Fibroblast of lung (primary cell): Measurements from ENCODE around the gene VWA8. TPM values are rescaled to one million over a fixed set of nuclear protein-coding genes. Genes with fewer than 3 reads are reported as not detected.

Experiments
- DNase-seq, 2 donors: peaks; one replicate each; pipeline versions ENCODE4 v3.0.0 to v3.0.0-alpha.2; 2010; ENCODE audit warnings: low read depth in 2 of 2
- H2AFZ ChIP-seq: 2 replicates; pipeline ENCODE4 v1.5.1; 2012; ENCODE audit warnings: low read length, control low read depth, inconsistent platforms
- H3K27ac ChIP-seq: 2 replicates; pipeline ENCODE4 v1.5.1; 2011; ENCODE audit warnings: low read length, control low read depth; ENCODE audit not compliant: insufficient read depth
- H3K27me3 ChIP-seq: 2 replicates; pipeline ENCODE4 v1.5.1; 2011; ENCODE audit warnings: mild to moderate bottlenecking, low read length; ENCODE audit not compliant: control insufficient read depth, insufficient read depth
- H3K36me3 ChIP-seq: 2 replicates; pipeline ENCODE4 v1.5.1; 2011; ENCODE audit warnings: low read length; ENCODE audit not compliant: control insufficient read depth, insufficient read depth
- H3K4me1 ChIP-seq: 2 replicates; pipeline ENCODE4 v1.5.1; 2011; ENCODE audit warnings: low read length; ENCODE audit not compliant: control insufficient read depth, insufficient read depth; ENCODE audit errors: extremely low read depth
- H3K4me2 ChIP-seq: 2 replicates; pipeline ENCODE4 v1.5.1; 2011; ENCODE audit warnings: low read length, control low read depth; ENCODE audit not compliant: insufficient read depth; ENCODE audit errors: extremely low read depth
- H3K4me3 ChIP-seq, 4 experiments: fragments of 200-600 bp in 1 of 4; sonication (generic) in 1 of 4; replicated peaks in 1 of 4; 2 replicates each; pipeline ENCODE4 v1.5.1; 2011 to 2016; ENCODE audit warnings: low read length in 4 of 4, low read depth in 3 of 4, mild to moderate bottlenecking in 3 of 4, control low read depth in 2 of 4, inconsistent platforms in 1 of 4, mixed read lengths in 1 of 4; ENCODE audit not compliant: insufficient read depth in 1 of 4; ENCODE audit errors: control extremely low read depth in 1 of 4
- H3K79me2 ChIP-seq: 2 replicates; pipeline ENCODE4 v1.5.1; 2012; ENCODE audit warnings: mild to moderate bottlenecking, low read length, inconsistent platforms; ENCODE audit not compliant: control insufficient read depth, insufficient read depth
- H3K9ac ChIP-seq: 2 replicates; pipeline ENCODE4 v1.5.1; 2011; ENCODE audit warnings: mild to moderate bottlenecking, low read length, control low read depth; ENCODE audit not compliant: insufficient read depth
- H3K9me3 ChIP-seq: 2 replicates; pipeline ENCODE4 v1.5.1; 2012; ENCODE audit warnings: low read depth, low read length; ENCODE audit not compliant: control insufficient read depth, insufficient read depth
- H4K20me1 ChIP-seq: 2 replicates; pipeline ENCODE4 v1.5.1; 2011; ENCODE audit warnings: low read length; ENCODE audit not compliant: control insufficient read depth, insufficient read depth; ENCODE audit errors: extremely low read depth
- CTCF ChIP-seq, 2 donors: IDR thresholded peaks in 1 of 2; conservative IDR thresholded peaks in 1 of 2; 1 replicate in 1 of 2; 2 replicates in 1 of 2; pipeline ENCODE4 v1.5.1; 2011 to 2012; ENCODE audit warnings: low read length in 2 of 2, control low read depth in 1 of 2, inconsistent platforms in 1 of 2, low read depth in 1 of 2, mild to moderate bottlenecking in 1 of 2
- EZH2 ChIP-seq: IDR thresholded peaks from 2 replicates; pipeline ENCODE4 v1.5.1; 2012; ENCODE audit warnings: low read length, control low read depth, mild to moderate bottlenecking; ENCODE audit errors: missing control alignments
- polyA plus RNA-seq, 2 donors: library from polyadenylated mRNA; depleted of rRNA in 1 of 2; stranded (reverse) in 1 of 2; unstranded in 1 of 2; fragments of >200 nt; gene quantifications; 2 replicates each; pipeline ENCODE4 v1.2.1, GENCODE V29; 2011 to 2012; ENCODE audit warnings: missing spikeins in 1 of 2
- total RNA-seq: library from RNA; depleted of rRNA; stranded (reverse); fragments of >200 nt; gene quantifications from 2 replicates; pipeline ENCODE4 v1.2.1, GENCODE V29; 2014

Gene VWA8
- total and polyA plus RNA-seq, 2 donors (not counting 1 experiment from before 2014, with no cell fraction given): 12.6 to 29.9 TPM

- TF ChIP-seq CTCF (conservative IDR thresholded peaks at IDR 0.05 in 1 of 2, IDR thresholded peaks at IDR 0.05 in 1 of 2; ENCODE audit: low read depth in 1 of 2, low read length in 2 of 2) (no peak), EZH2 (no peak)
- Histone ChIP-seq H3K79me2 (no peaks in the 10 kb centered on the region), H3K27me3 (no peaks in the 10 kb centered on the region), H4K20me1 (no peaks in the 10 kb centered on the region), H3K9ac (no peak overlapping the region), H3K36me3 (no peaks in the 10 kb centered on the region), H2AFZ (no peak overlapping the region), H3K4me1 (no peaks in the 10 kb centered on the region), H3K4me3 (no peak overlapping the region), H3K4me2 (no peak overlapping the region), H3K9me3 (no peaks in the 10 kb centered on the region), H3K27ac (no peak overlapping the region)
- no peak for DNase-seq
These were observed 287.3 kb downstream of the VWA8 start for GRCh38 chr13:41673640-41674039.

- Histone ChIP-seq H3K79me2 (no peaks in the 10 kb centered on the region), H3K9me3 (no peaks in the 10 kb centered on the region), H3K4me3 (no peak overlapping the region), H3K9ac (no peak overlapping the region), H3K27me3 (no peaks in the 10 kb centered on the region), H3K4me1 (no peaks in the 10 kb centered on the region), H3K4me2 (no peak overlapping the region), H2AFZ (no peak overlapping the region), H3K27ac (no peak overlapping the region), H3K36me3 (no peaks in the 10 kb centered on the region), H4K20me1 (no peaks in the 10 kb centered on the region)
- DNase-seq: peak in 1 of 2 donors; percentile 53
- TF ChIP-seq CTCF (conservative IDR thresholded peaks at IDR 0.05 in 1 of 2, IDR thresholded peaks at IDR 0.05 in 1 of 2; ENCODE audit: low read depth in 1 of 2, low read length in 2 of 2) (no peak), EZH2 (no peak)
These were observed 290.0 kb downstream of the VWA8 start for GRCh38 chr13:41670873-41671443.

- Histone ChIP-seq H3K4me1 (no peaks in the 10 kb centered on the region), H3K9ac (no peak overlapping the region), H3K27me3 (no peaks in the 10 kb centered on the region), H3K4me3 (no peak overlapping the region), H3K4me2 (no peak overlapping the region), H3K9me3 (no peaks in the 10 kb centered on the region), H3K36me3 (no peaks in the 10 kb centered on the region), H4K20me1 (no peaks in the 10 kb centered on the region), H3K27ac (no peak overlapping the region), H2AFZ (no peak overlapping the region), H3K79me2 (no peaks in the 10 kb centered on the region)
- TF ChIP-seq EZH2 (no peak), CTCF (conservative IDR thresholded peaks at IDR 0.05 in 1 of 2, IDR thresholded peaks at IDR 0.05 in 1 of 2; ENCODE audit: low read depth in 1 of 2, low read length in 2 of 2) (peak; percentile 77 to 78)
- DNase-seq: peak; percentile 90 to 96
These were observed 292.7 kb downstream of the VWA8 start for GRCh38 chr13:41668130-41668757.
